GM19240 (cell line): ENCODE results near the gene VPS54.
"Not testable (repeated sequence)": the region's sequence is repeated elsewhere in the genome, so short reads cannot be mapped to it uniquely, and the experiment has no call there.

Experiments used
- DNase-seq: peaks from one replicate; pipeline ENCODE4 v3.0.0; 2011; ENCODE audit warnings: low spot score; ENCODE audit not compliant: insufficient read length

The VPS54 gene

DNA sequence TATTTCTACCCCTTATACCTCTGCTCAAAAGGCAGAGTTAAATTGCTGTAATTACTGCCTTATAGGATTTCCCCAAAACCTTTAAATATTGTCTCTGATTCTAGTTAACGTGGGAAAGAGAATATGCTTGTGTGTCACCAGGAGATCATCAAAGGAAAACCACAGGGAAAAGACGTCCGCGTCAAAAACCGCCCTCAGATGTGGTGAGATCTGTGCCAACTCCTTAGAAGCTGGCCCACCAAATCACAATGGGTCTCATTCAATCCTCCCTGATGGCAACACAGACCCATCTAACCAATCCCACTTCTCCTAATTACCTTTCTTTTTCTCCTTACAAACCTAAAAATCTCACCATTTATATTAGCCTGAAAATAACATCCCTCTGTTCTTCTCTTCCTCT, 25.4 kb downstream of the VPS54 start:
- DNase-seq, result no peak

GRCh38 chr2:63993130-63993584, 26.1 kb downstream of the VPS54 start:
- DNase-seq, result not testable (repeated sequence)

DNA sequence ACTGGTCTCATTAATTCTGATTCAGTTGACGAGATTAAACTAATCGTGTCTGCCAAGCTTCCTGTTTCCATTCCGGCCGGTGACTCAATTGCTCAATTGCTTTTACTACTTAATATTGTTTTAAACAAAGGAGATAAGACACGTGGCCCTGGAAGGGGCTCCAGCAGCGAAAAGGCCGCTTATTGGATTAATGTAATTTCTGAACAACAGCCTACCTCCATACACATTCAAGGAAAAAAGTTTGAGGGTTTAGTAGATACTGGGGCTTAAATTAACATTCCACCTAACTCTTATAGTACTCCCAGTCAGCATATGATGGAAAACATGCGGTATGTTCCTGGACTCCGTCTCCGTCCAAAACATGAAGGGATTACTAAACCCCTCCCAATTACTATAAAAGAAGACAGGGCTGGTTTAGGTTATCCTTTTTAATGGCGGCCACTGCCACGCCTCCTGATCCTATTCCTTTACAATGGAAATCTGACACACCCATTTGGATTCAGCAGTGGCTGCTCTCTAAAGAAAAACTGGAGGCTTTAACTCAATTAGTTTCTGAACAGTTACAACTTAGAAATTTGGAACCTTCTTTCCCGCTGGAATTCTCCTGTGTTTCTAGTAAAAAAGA, 27.1 kb downstream of the VPS54 start:
- DNase-seq, result no peak

GRCh38 chr2:63991173-63991999, 27.8 kb downstream of the VPS54 start:
- DNase-seq, result not testable (repeated sequence)

DNA sequence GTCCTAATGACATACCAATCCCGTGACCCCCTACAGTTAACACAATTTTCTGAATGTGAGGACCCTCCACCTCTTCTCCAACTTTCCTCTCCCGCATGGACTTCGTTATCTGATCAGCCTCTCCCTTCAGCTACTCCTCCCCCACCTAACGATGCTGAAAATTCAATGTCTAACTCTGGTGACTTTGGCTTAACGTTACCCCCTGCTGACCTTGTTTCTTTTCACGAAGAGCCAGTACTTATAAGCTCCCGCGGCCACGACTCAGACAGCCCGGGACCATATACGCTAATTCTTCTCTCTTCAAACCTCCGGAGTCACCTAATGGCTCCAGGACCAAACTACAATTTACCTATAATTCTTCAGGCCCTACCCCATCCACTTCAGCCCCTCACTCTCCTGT, 29.2 kb downstream of the VPS54 start:
- DNase-seq, result no peak

GRCh38 chr2:63988842-63989436, 30.3 kb downstream of the VPS54 start:
- not testable (repeated sequence) for DNase-seq

- no peak for DNase-seq
Measured at GRCh38 chr2:63984606-63985359, 34.4 kb downstream of the VPS54 start.

- no peak for DNase-seq
Measured at GRCh38 chr2:63983986-63984605, 35.1 kb downstream of the VPS54 start.

GRCh38 chr2:63982335-63982734, 36.9 kb downstream of the VPS54 start:
- DNase-seq, result no peak

DNA sequence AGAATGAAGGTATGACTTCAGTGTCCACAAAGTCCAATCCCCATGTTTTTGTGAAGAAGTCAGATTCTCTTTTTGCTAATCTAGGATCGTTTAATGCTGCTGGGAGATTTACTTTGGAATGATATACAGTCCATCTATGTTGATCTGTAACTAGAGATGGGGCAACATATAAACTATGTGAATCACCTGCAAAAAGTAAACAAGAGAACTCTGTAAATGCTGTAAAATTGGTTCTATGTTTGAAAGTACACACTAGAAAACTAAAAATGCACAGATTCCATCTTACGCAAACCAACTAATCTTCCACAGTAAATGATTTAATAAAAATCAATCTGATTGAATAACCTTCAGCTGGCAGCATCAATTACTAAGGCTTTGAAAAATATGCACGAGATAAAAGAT, 37.5 kb downstream of the VPS54 start:
- DNase-seq, result no peak

DNA sequence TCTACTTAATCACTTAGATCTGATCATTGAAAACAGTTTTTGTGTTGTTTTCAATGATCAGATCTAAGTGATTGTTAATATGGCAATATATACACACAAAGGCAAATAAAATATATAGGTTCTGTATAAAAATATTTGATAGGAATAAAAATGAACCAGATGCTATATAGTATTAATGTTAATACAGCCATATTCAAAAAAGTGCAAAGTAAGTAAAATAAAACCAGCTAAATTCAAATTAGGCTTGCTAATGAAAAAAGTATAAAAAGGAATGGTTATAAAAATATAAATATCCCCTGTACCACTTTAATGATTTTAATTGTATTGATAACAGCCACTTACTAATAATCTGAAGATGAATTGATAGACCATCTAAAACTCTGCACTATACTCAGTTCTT, 38.4 kb downstream of the VPS54 start:
- no peak for DNase-seq

DNA sequence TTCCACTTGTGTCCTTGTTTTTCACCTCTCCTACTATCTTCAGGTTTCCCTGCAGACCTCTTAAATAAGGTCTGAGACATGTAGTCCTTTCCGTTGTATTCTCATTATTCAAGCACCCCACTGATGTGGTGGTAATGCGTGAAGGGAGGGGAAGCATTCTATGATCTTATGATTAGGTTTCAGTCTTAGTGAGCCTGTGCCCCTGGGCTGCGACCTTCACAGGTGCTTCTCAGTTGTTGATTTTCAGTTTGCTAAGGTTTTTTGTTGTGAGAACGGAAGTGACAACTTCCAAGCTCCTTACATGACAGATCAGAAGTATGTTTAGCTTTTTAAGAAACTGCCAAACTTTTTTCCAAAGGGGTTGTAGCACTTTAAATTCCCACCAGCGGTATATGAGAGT, 41.3 kb downstream of the VPS54 start:
- no peak for DNase-seq

GRCh38 chr2:63976125-63976510, 43.1 kb downstream of the VPS54 start:
- DNase-seq, result no peak

DNA sequence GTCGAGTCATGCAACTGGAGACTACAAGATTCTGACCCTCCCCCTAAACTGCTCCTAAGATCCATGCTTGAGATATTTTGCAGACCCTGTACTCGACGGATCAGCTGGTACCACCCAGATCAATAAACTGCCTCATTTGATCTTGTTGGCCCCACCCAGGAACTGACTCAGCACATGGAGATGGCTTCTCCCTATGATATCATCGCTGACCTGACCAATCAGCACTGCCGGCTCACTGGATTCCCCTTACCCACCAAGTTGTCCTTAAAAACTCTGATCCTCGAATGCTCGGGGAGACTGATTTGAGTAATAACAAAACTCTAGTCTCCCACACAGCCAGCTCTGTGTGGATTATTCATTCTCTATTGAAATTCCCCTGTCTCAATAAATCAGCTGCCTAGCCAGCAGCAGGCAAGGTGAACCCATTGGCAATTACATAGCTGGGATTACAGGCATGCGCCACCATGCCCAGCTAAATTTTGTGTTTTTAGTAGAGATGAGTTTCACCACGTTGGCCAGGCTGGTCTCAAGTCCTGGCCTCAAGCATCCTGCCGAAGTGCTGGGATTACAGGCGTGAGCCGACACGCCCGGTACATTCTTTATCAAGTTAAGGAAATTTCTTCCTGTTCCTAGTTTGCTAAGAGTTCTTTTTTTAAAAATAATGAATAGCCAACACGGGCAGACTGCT, 43.6 kb downstream of the VPS54 start:
- DNase-seq, result no peak

DNA sequence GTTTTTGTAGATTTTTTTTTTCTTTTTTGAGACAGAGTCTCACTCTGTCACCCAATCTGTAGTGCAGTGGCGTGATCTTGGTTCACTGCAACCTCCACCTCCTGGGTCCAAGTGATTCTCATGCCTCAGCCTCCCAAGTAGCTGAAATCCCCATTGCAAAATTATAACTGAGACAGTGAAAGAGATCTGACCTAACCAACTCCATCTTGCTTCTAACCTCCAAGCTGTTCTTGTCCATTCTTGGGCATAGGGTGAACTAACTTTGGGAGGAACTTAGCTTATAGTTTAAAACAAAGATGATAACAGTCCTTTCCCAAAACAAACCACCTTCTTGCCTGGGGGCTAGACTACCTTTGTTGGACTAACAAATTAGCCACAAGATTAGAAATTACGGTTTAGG, 44.2 kb downstream of the VPS54 start:
- not testable (repeated sequence) for DNase-seq

DNA sequence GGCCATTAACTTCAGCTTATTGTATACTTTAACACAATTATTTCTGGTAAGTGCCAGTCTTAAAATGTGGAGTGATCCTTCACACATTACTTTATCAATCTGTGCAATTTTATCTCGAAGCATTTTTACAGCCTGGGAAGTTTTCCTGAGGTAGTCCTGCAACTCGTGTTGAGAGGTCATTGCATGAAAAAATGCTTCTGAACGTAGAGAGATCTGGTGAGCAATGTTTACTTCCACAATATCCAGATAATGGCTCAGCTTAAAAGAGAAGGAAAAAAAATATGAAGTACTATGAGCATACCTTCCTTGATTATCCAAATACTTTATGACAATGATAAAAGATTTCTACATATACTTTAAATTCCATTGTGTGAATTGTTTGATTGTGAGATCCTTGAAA, 57.0 kb downstream of the VPS54 start:
- no peak for DNase-seq

- no peak for DNase-seq
Measured at GRCh38 chr2:63950414-63950813, 68.8 kb downstream of the VPS54 start.

DNA sequence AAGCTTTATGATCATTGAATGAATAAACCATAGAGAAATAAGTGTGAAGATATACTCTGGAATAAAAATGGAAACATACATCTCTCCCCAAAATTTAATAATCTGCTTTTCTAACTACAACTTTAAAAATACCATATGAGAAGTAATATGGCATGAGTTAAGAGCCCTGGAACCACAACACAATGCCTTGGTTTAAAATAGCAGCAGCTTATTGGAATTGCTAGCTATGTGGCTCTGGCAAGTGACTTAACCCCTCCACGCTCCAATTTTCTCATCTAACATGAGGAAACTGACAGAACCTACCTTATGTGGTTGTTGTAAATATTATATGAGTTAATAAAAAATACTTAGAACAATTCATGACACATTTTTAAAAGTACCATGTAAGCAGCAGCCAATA, 76.4 kb downstream of the VPS54 start:
- no peak for DNase-seq

DNA sequence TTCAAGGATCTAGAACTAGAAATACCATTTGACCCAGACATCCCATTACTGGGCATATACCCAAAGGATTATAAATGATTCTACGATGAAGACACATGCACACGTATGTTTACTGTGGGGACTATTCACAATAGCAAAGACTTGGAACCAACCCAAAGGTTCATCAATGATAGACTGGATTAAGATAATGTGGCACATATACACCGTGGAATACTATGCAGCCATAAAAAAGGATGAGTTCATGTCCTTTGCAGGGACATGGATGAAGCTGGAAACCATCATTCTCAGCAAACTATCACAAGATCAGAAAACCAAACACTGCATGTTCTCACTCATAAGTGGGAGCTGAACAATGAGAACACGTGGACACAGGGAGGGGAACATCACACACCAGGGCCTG, 87.1 kb downstream of the VPS54 start:
- DNase-seq, result not testable (repeated sequence)

DNA sequence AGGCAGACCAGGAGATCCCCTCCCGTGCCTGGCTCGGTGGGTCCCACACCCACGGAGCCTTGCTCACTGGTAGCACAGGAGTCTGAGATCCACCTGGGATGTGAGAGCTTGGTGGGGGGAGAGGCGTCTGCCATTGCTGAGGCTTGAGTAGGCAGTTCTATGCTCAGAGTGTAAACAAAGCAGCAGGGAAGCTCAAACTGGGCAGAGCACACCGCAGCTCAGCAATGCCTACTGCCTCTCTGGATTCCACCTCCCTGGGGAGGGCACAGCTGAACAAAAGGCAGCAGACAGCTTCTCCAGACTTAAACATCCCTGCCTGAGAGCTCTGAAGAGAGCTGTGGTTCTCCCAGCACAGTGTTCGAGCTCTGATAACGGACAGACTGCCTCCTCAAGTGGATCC, 92.4 kb downstream of the VPS54 start:
- DNase-seq, result no peak

DNA sequence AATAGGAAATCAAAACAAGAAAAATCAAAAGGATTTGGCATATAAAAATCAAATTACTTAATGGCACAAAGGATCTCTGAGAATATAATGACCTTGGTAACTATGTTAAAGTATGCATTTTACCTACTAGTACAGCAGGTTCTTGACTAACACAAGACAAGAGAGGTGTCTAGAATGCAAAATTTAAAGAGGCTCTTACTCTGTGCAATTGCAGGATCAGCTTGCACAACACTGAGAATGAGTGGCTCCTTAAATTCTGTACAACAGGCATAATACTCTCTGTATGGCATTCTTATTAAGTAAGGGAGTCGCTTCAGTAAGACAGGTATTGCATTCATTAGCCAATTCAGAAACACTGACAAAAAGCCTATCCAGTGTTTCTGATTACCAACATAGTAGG, 104.9 kb downstream of the VPS54 start:
- no peak for DNase-seq
